ENCODE measurements around the gene SLC12A2. TPM values are rescaled to one million over a fixed set of nuclear protein-coding genes. Genes with fewer than 3 reads are reported as not detected.

SLC12A2 gene
- polyA plus RNA-seq, 1 of the 3 experiments (the other 2 are of a cell fraction), result 5.6 TPM

GRCh38 chr5:128118214-128118613, 34.6 kb downstream of the SLC12A2 start:
- DNase-seq, result no peak
- no peaks in the 10 kb centered on the region for H3K4me1 ChIP-seq (ENCODE audit: control insufficient read depth in 1 of 2, insufficient read depth in 2 of 2, low read depth in 1 of 2, low read length in 1 of 2)
- H3F3A ChIP-seq (replicated peaks; ENCODE audit: insufficient read depth), result peaks cover 2% of the 10 kb centered on the region
- H3K9me2 ChIP-seq, result no peaks in the 10 kb centered on the region
- ChIA-PET POLR2A (no interaction called here), CTCF (no interaction called here)
- no peaks in the 10 kb centered on the region for H3K79me2 ChIP-seq (ENCODE audit: insufficient read depth)
- H3K27ac ChIP-seq (ENCODE audit: low read depth in 2 of 2, low read length in 1 of 2), result no peak overlapping the region
- peaks cover 10% of the 10 kb centered on the region for H3K9me3 ChIP-seq
- WGBS (ENCODE audit: low lambda C conversion rate), result 94% methylated on average over 2 of the region's 2 CpGs
- H3K4me2 ChIP-seq, result no peak overlapping the region
- H3K27me3 ChIP-seq (ENCODE audit: insufficient read depth), result no peaks in the 10 kb centered on the region
- no peak overlapping the region for H3K9ac ChIP-seq
- no peaks in the 10 kb centered on the region for H4K20me1 ChIP-seq (ENCODE audit: insufficient read depth)
- no peak overlapping the region for H2AFZ ChIP-seq (ENCODE audit: low read depth)
- no peak for TF ChIP-seq FOXJ3 (CRISPR knock-in tag; IDR thresholded peaks at IDR 0.05)
- no peak for TF ChIP-seq NFIC (IDR thresholded peaks at IDR 0.05; ENCODE audit: borderline replicate concordance)
- no peak for TF ChIP-seq RCOR1 (IDR thresholded peaks at IDR 0.05; ENCODE audit: low read length)
- TF ChIP-seq TAF1 (IDR thresholded peaks at IDR 0.05; ENCODE audit: borderline replicate concordance, low read depth, low read length), result no peak
- TF ChIP-seq GABPA (IDR thresholded peaks at IDR 0.05; ENCODE audit: low read depth), result no peak
- H3K36me3 ChIP-seq (replicated peaks in 1 of 2; ENCODE audit: control insufficient read depth in 1 of 2, insufficient read depth in 2 of 2, low read length in 1 of 2), result peaks cover 22 to 50% of the 10 kb centered on the region in 2 experiments
- H3K4me3 ChIP-seq (ENCODE audit: low read depth in 2 of 2, low read length in 1 of 2), result no peak overlapping the region

GRCh38 chr5:128121651-128122050, 38.1 kb downstream of the SLC12A2 start:
- H3K36me3 ChIP-seq (replicated peaks in 1 of 2; ENCODE audit: control insufficient read depth in 1 of 2, insufficient read depth in 2 of 2, low read length in 1 of 2), result peaks cover 6 to 33% of the 10 kb centered on the region in 2 experiments
- no peak for DNase-seq
- CTCF ChIA-PET, result interaction anchor here (0.6 kb wide), 1 partner anchor 479 kb away, joined by 3 read pairs; no protein-coding TSS in a partner anchor
- no peaks in the 10 kb centered on the region for H3K4me1 ChIP-seq (ENCODE audit: control insufficient read depth in 1 of 2, insufficient read depth in 2 of 2, low read depth in 1 of 2, low read length in 1 of 2)
- H2AFZ ChIP-seq (ENCODE audit: low read depth), result no peak overlapping the region
- peaks cover 10% of the 10 kb centered on the region for H3K9me3 ChIP-seq
- POLR2A ChIA-PET, result no interaction called here
- H3K4me2 ChIP-seq, result no peak overlapping the region
- no peak overlapping the region for H3K27ac ChIP-seq (ENCODE audit: low read depth in 2 of 2, low read length in 1 of 2)
- H4K20me1 ChIP-seq (ENCODE audit: insufficient read depth), result no peaks in the 10 kb centered on the region
- H3K9me2 ChIP-seq, result no peaks in the 10 kb centered on the region
- TF ChIP-seq MEF2A (IDR thresholded peaks at IDR 0.05; ENCODE audit: borderline replicate concordance, low read depth) (no peak), FOXJ3 (CRISPR knock-in tag; IDR thresholded peaks at IDR 0.05) (no peak), USF1 (IDR thresholded peaks at IDR 0.05; ENCODE audit: borderline replicate concordance, low read depth) (no peak), MXI1 (IDR thresholded peaks at IDR 0.05; ENCODE audit: low read depth, low read length) (no peak), CHD2 (IDR thresholded peaks at IDR 0.05; ENCODE audit: low read length, partially characterized antibody) (no peak)
- H3K27me3 ChIP-seq (ENCODE audit: insufficient read depth), result no peaks in the 10 kb centered on the region
- H3K79me2 ChIP-seq (ENCODE audit: insufficient read depth), result no peaks in the 10 kb centered on the region
- no peak overlapping the region for H3K4me3 ChIP-seq (ENCODE audit: low read depth in 2 of 2, low read length in 1 of 2)
- H3K9ac ChIP-seq, result no peak overlapping the region
- WGBS (ENCODE audit: low lambda C conversion rate), result 85% methylated on average over 4 of the region's 4 CpGs
- H3F3A ChIP-seq (replicated peaks; ENCODE audit: insufficient read depth), result peaks cover 2% of the 10 kb centered on the region

- ChIA-PET CTCF (no interaction called here), POLR2A (no interaction called here)
- no peaks in the 10 kb centered on the region for H3K79me2 ChIP-seq (ENCODE audit: insufficient read depth)
- H4K20me1 ChIP-seq (ENCODE audit: insufficient read depth), result no peaks in the 10 kb centered on the region
- DNase-seq, result no peak
- no peak overlapping the region for H3K4me3 ChIP-seq (ENCODE audit: low read depth in 2 of 2, low read length in 1 of 2)
- no peaks in the 10 kb centered on the region for H3K27me3 ChIP-seq (ENCODE audit: insufficient read depth)
- no peak overlapping the region for H2AFZ ChIP-seq (ENCODE audit: low read depth)
- H3F3A ChIP-seq (replicated peaks; ENCODE audit: insufficient read depth), result peaks cover 2% of the 10 kb centered on the region
- H3K4me1 ChIP-seq (ENCODE audit: control insufficient read depth in 1 of 2, insufficient read depth in 2 of 2, low read depth in 1 of 2, low read length in 1 of 2), result no peaks in the 10 kb centered on the region
- H3K27ac ChIP-seq (ENCODE audit: low read depth in 2 of 2, low read length in 1 of 2), result no peak overlapping the region
- WGBS (ENCODE audit: low lambda C conversion rate), result 100% methylated on average over 1 of the region's 1 CpG
- H3K9me2 ChIP-seq, result no peaks in the 10 kb centered on the region
- H3K36me3 ChIP-seq (replicated peaks in 1 of 2; ENCODE audit: control insufficient read depth in 1 of 2, insufficient read depth in 2 of 2, low read length in 1 of 2), result peaks cover under 1 to 10% of the 10 kb centered on the region in 2 experiments
- H3K9ac ChIP-seq, result no peak overlapping the region
- H3K4me2 ChIP-seq, result no peak overlapping the region
- H3K9me3 ChIP-seq, result peaks cover 4% of the 10 kb centered on the region
- TF ChIP-seq RFX5 (IDR thresholded peaks at IDR 0.05; ENCODE audit: low read length) (no peak), YY1 (IDR thresholded peaks at IDR 0.05; ENCODE audit: low read depth) (no peak), FOSL2 (IDR thresholded peaks at IDR 0.05; ENCODE audit: borderline replicate concordance, low read depth) (no peak), MEF2A (IDR thresholded peaks at IDR 0.05; ENCODE audit: borderline replicate concordance, low read depth) (no peak), CTCF (IDR thresholded peaks at IDR 0.05) (no peak), REST (IDR thresholded peaks at IDR 0.05; ENCODE audit: low read depth, low read length) (no peak), IRF3 (IDR thresholded peaks at IDR 0.05; ENCODE audit: low read depth, low read length) (no peak)
Measured at GRCh38 chr5:128123936-128124335, 40.4 kb downstream of the SLC12A2 start.
